H1 (cell line): ENCODE measurements around the gene TSEN2. TPM values are rescaled to one million over a fixed set of nuclear protein-coding genes. Genes with fewer than 3 reads are reported as not detected.

Experiments
- CTCF ChIA-PET: fragments of 300-600 bp; sonication (Branson Sonifier 250); formaldehyde crosslinking; loops from one replicate; lab custom pipeline; 2021; ENCODE audit not compliant: partially characterized antibody; lab: Charles Lee
- POLR2A ChIA-PET: fragments of 300-600 bp; sonication (Branson Sonifier 250); formaldehyde crosslinking; loops from one replicate; lab custom pipeline; 2021; ENCODE audit warnings: inconsistent platforms; ENCODE audit not compliant: partially characterized antibody; lab: Charles Lee
- DNase-seq, 2 experiments: peaks; one replicate each; pipeline versions ENCODE4 v3.0.0 to v3.0.0-alpha.2; 2010 to 2022; ENCODE audit warnings: low spot score in 2 of 2, low read depth in 1 of 2, mixed read lengths in 1 of 2
- FAIRE-seq: peaks from 2 replicates; lab custom pipeline; 2011; peaks lifted over from hg19 to GRCh38; lab: Jason Lieb, UNC
- H2AFZ ChIP-seq: 2 replicates; pipeline ENCODE4 v1.8.1; 2012; ENCODE audit warnings: low read length, inconsistent platforms
- H2AK5ac ChIP-seq: 2 replicates; pipeline ENCODE4 v1.6.1; 2013; ENCODE audit warnings: low read depth, low read length
- H2BK120ac ChIP-seq: replicated peaks from 2 replicates; pipeline ENCODE3; 2013; ENCODE audit warnings: low read depth, low read length, inconsistent platforms
- H2BK12ac ChIP-seq: 2 replicates; pipeline ENCODE4 v1.6.1; 2013; ENCODE audit warnings: low read depth, low read length
- H2BK15ac ChIP-seq: 2 replicates; pipeline ENCODE4 v1.6.1; 2013; ENCODE audit warnings: low read length
- H2BK20ac ChIP-seq: 2 replicates; pipeline ENCODE4 v1.6.1; 2013; ENCODE audit warnings: low read length
- H2BK5ac ChIP-seq: 2 replicates; pipeline ENCODE4 v1.6.1; 2013; ENCODE audit warnings: low read depth, low read length
- H3K14ac ChIP-seq: 2 replicates; pipeline ENCODE4 v1.6.1; 2013; ENCODE audit warnings: inconsistent platforms; ENCODE audit not compliant: insufficient read length
- H3K18ac ChIP-seq: 2 replicates; pipeline ENCODE4 v1.6.1; 2013; ENCODE audit warnings: low read length; ENCODE audit errors: extremely low read depth
- H3K23ac ChIP-seq: 2 replicates; pipeline ENCODE4 v1.6.1; 2013; ENCODE audit warnings: inconsistent platforms; ENCODE audit not compliant: insufficient read length
- H3K23me2 ChIP-seq: 2 replicates; pipeline ENCODE4 v1.6.1; 2013; ENCODE audit warnings: low read depth, low read length
- H3K27ac ChIP-seq: 2 replicates; pipeline ENCODE4 v1.6.1; 2011; ENCODE audit warnings: low read depth, low read length, inconsistent platforms
- H3K27me3 ChIP-seq, 4 experiments: replicated peaks in 1 of 4; 1 replicate in 1 of 4; 2 replicates in 3 of 4; pipeline versions ENCODE4 v1.6.1 to v1.8.1; 2011 to 2013; ENCODE audit warnings: low read length in 3 of 4, mild to moderate bottlenecking in 3 of 4, inconsistent platforms in 2 of 4, mixed read lengths in 2 of 4, moderate library complexity in 1 of 4; ENCODE audit not compliant: control insufficient read depth in 3 of 4, insufficient read depth in 3 of 4; ENCODE audit errors: extremely low read depth in 1 of 4
- H3K36me3 ChIP-seq, 4 experiments: 2 replicates each; pipeline versions ENCODE4 v1.6.1 to v1.8.1; 2011 to 2013; ENCODE audit warnings: mild to moderate bottlenecking in 4 of 4, low read length in 3 of 4, moderate library complexity in 2 of 4, control low read depth in 1 of 4, inconsistent platforms in 1 of 4; ENCODE audit not compliant: insufficient read depth in 4 of 4, control insufficient read depth in 2 of 4
- H3K4ac ChIP-seq: replicated peaks from 2 replicates; pipeline ENCODE3; 2013; ENCODE audit warnings: low read length, low read depth, mixed read lengths, inconsistent platforms; ENCODE audit not compliant: insufficient read length
- H3K4me1 ChIP-seq, 4 experiments: replicated peaks in 1 of 4; 1 replicate in 1 of 4; 2 replicates in 3 of 4; pipeline versions ENCODE4 v1.6.1 to v1.8.1; 2011 to 2013; ENCODE audit warnings: low read length in 3 of 4, inconsistent platforms in 2 of 4, mixed read lengths in 1 of 4; ENCODE audit not compliant: insufficient read depth in 4 of 4, control insufficient read depth in 3 of 4
- H3K4me2 ChIP-seq, 2 experiments: 2 replicates each; pipeline versions ENCODE4 v1.6.1 to v1.8.1; 2011 to 2013; ENCODE audit warnings: low read depth in 2 of 2, low read length in 2 of 2, control low read depth in 1 of 2, inconsistent platforms in 1 of 2, mild to moderate bottlenecking in 1 of 2; ENCODE audit not compliant: insufficient read depth in 1 of 2
- H3K4me3 ChIP-seq, 4 experiments: fragments of 200-600, 300-600 bp in 1 of 4; sonication (generic), shearing (Covaris generic), sonication (Bioruptor Twin) in 1 of 4; 2 replicates each; pipeline versions ENCODE4 v1.5.1 to v1.8.1; 2011 to 2016; ENCODE audit warnings: low read length in 4 of 4, low read depth in 3 of 4, control low read depth in 2 of 4, inconsistent platforms in 2 of 4, mild to moderate bottlenecking in 2 of 4, mixed read lengths in 1 of 4, moderate library complexity in 1 of 4; ENCODE audit not compliant: insufficient read depth in 2 of 4; ENCODE audit errors: extremely low read depth in 1 of 4
- H3K56ac ChIP-seq: replicated peaks from 2 replicates; pipeline ENCODE3; 2013; ENCODE audit warnings: low read depth, mild to moderate bottlenecking, mixed read lengths, low read length, inconsistent platforms; ENCODE audit not compliant: insufficient read length
- H3K79me1 ChIP-seq: 2 replicates; pipeline ENCODE4 v1.6.1; 2013; ENCODE audit warnings: low read depth, low read length, control low read depth
- H3K79me2 ChIP-seq, 2 experiments: 2 replicates each; pipeline versions ENCODE4 v1.6.1 to v1.8.1; 2012 to 2013; ENCODE audit warnings: low read length in 2 of 2, mild to moderate bottlenecking in 2 of 2, inconsistent platforms in 1 of 2; ENCODE audit not compliant: insufficient read depth in 2 of 2, control insufficient read depth in 1 of 2
- H3K9ac ChIP-seq, 4 experiments: replicated peaks in 1 of 4; 1 replicate in 1 of 4; 2 replicates in 3 of 4; pipeline versions ENCODE4 v1.6.1 to v1.8.1; 2011 to 2013; ENCODE audit warnings: low read depth in 3 of 4, low read length in 3 of 4, control low read depth in 2 of 4, mild to moderate bottlenecking in 2 of 4, moderate library complexity in 2 of 4, inconsistent platforms in 1 of 4; ENCODE audit errors: extremely low read depth in 1 of 4
- H3K9me3 ChIP-seq, 2 experiments: 2 replicates each; pipeline versions ENCODE4 v1.6.1 to v1.8.1; 2012 to 2013; ENCODE audit warnings: mild to moderate bottlenecking in 2 of 2, moderate library complexity in 2 of 2, control low read depth in 1 of 2, inconsistent platforms in 1 of 2, low read depth in 1 of 2, low read length in 1 of 2, mixed read lengths in 1 of 2; ENCODE audit not compliant: insufficient read depth in 2 of 2
- H4K20me1 ChIP-seq, 2 experiments: replicated peaks in 1 of 2; 2 replicates each; pipeline versions ENCODE3 to v1.8.1; 2011 to 2013; ENCODE audit warnings: inconsistent platforms in 2 of 2, low read length in 2 of 2, mild to moderate bottlenecking in 1 of 2; ENCODE audit not compliant: insufficient read depth in 2 of 2, control insufficient read depth in 1 of 2
- H4K5ac ChIP-seq: 2 replicates; pipeline ENCODE4 v1.6.1; 2013; ENCODE audit warnings: low read length, low read depth, mixed read lengths, inconsistent platforms; ENCODE audit not compliant: insufficient read length
- H4K8ac ChIP-seq: 2 replicates; pipeline ENCODE4 v1.8.0; 2013; ENCODE audit warnings: mild to moderate bottlenecking, moderate library complexity, low read length, inconsistent platforms; ENCODE audit not compliant: insufficient read depth; ENCODE audit errors: extremely low read depth
- H4K91ac ChIP-seq: replicated peaks from 2 replicates; pipeline ENCODE3; 2013; ENCODE audit warnings: low read length, mixed read lengths, inconsistent platforms; ENCODE audit not compliant: insufficient read length
- BCL11A ChIP-seq, 2 experiments: IDR thresholded peaks; one replicate each; pipeline ENCODE4 v1.6.1; 2011; ENCODE audit warnings: low read depth in 2 of 2, low read length in 2 of 2, mild to moderate bottlenecking in 2 of 2
- CTBP2 ChIP-seq: IDR thresholded peaks from 2 replicates; pipeline ENCODE4 v1.7.0; 2011; ENCODE audit warnings: borderline replicate concordance, mild to moderate bottlenecking, moderate library complexity, mixed read lengths, low read length; ENCODE audit not compliant: insufficient read depth, insufficient read length
- CTCF ChIP-seq, 3 experiments: IDR thresholded peaks; 1 replicate in 2 of 3; 2 replicates in 1 of 3; pipeline versions ENCODE4 v1.5.1 to v1.6.1; 2011; ENCODE audit warnings: low read length in 3 of 3, mild to moderate bottlenecking in 3 of 3, inconsistent platforms in 2 of 3, low read depth in 1 of 3, moderate library complexity in 1 of 3; ENCODE audit not compliant: insufficient read depth in 1 of 3; ENCODE audit errors: control extremely low read depth in 1 of 3
- MAX ChIP-seq: IDR thresholded peaks from 2 replicates; pipeline ENCODE4 v1.6.1; 2012; ENCODE audit warnings: inconsistent platforms
- NANOG ChIP-seq: IDR thresholded peaks from 2 replicates; pipeline ENCODE4 v1.6.1; 2011; ENCODE audit warnings: low read length, low read depth, mild to moderate bottlenecking, inconsistent platforms; ENCODE audit not compliant: insufficient read depth, poor library complexity, severe bottlenecking
- SIN3A ChIP-seq, 2 experiments: IDR thresholded peaks in 1 of 2; conservative IDR thresholded peaks in 1 of 2; 2 replicates each; pipeline ENCODE4 v1.6.1; 2011 to 2012; ENCODE audit warnings: low read length in 2 of 2, improper control_type of control experiment in 1 of 2, low read depth in 1 of 2, mild to moderate bottlenecking in 1 of 2
- SP2 ChIP-seq: IDR thresholded peaks from 2 replicates; pipeline ENCODE4 v1.6.1; 2012; ENCODE audit warnings: mild to moderate bottlenecking, low read length, inconsistent platforms
- SUZ12 ChIP-seq: fragments of 200-600 bp; sonication (generic); IDR thresholded peaks from 2 replicates; pipeline ENCODE4 v1.6.1; 2012; ENCODE audit warnings: mild to moderate bottlenecking, inconsistent platforms, low read length, moderate library complexity, mixed read lengths
- YY1 ChIP-seq: IDR thresholded peaks from 2 replicates; pipeline ENCODE4 v1.6.1; 2011; ENCODE audit warnings: low read depth, mild to moderate bottlenecking, low read length
- ZNF274 ChIP-seq: IDR thresholded peaks from 2 replicates; pipeline ENCODE4 v1.7.0; 2012; ENCODE audit warnings: low read length, borderline replicate concordance; ENCODE audit errors: extremely low read depth
- WGBS, 2 experiments: shearing (Covaris generic) in 1 of 2; methylation state at CpG; one replicate each; pipeline versions ENCODE4 v1.1.6 to v1.1.7; 2013 to 2015; ENCODE audit warnings: low lambda C conversion rate in 2 of 2, mixed read lengths in 2 of 2, inconsistent platforms in 1 of 2, low coverage in 1 of 2, missing lambda C conversion rate in 1 of 2; ENCODE audit not compliant: insufficient replicate concordance in 2 of 2, insufficient coverage in 1 of 2, insufficient read length in 1 of 2; ENCODE audit errors: extremely low coverage in 1 of 2, missing lambda C conversion rate in 1 of 2; 5-methylcytosine and 5-hydroxymethylcytosine counted together
- polyA plus RNA-seq, 7 experiments: library from polyadenylated mRNA; depleted of rRNA in 3 of 7; stranded (reverse) in 5 of 7; unstranded in 2 of 7; fragments of >200 nt in 5 of 7; fragments of 200-250 nt in 2 of 7; gene quantifications; 1 replicate in 5 of 7; 2 replicates in 1 of 7; 4 replicates in 1 of 7; pipeline versions ENCODE4 v1.2.1 to v1.2.3, GENCODE V29; 2011 to 2013; ENCODE audit warnings: missing spikeins in 2 of 7, mixed read lengths in 2 of 7
- total RNA-seq: library from RNA; stranded (reverse); fragmentation: NEBNext Ultra II Directional; extraction: Animal tissue kit (Norgen Biotek cat#: 25700); gene quantifications from 2 replicates; pipeline ENCODE4 v1.2.1, GENCODE V29; 2021

The TSEN2 gene
- total and polyA plus RNA-seq, 2 of the 8 experiments (the other 6 are each of a cell fraction or from before 2014, with no cell fraction given): 16.1 to 22.4 TPM

DNA sequence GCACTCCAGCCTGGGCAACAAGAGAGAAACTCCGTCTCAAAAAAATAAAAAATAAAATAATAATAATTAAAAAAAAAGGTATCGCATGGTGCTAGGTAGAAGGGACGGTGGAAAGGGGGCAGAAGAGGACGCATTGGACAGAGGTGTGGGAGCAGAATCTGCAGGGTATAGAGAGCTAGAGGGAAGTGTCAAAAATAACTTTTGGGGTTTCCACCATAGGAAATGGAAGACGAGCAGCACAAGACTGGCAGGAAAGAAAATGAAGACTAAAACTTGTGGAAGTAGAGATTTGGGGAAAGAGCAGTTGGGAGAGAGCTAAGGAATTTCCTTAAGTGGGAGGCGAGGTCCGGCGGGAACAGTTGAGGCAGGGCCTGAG, 72.0 kb downstream of the TSEN2 start:
- no peak overlapping the region for H2BK15ac ChIP-seq
- H3K27ac ChIP-seq: 0 out of 2 replicates have a peak overlapping the region, but pooled peaks have one; percentile 21
- H3K79me1 ChIP-seq: peaks cover 6% of the 10 kb centered on the region; the same call in 1 of the 2 replicates
- H4K5ac ChIP-seq: no peak overlapping the region
- no peak overlapping the region for H3K14ac ChIP-seq
- H3K9me3 ChIP-seq: no peaks in the 10 kb centered on the region
- H3K9ac ChIP-seq: peak overlapping the region in 3 of 4 experiments; percentile 31 to 93 (median 87); a peak in 4 of 7 replicates
- H2BK12ac ChIP-seq: no peak overlapping the region
- no peak overlapping the region for H3K23ac ChIP-seq
- no peak overlapping the region for H3K4ac ChIP-seq
- no peak overlapping the region for H2BK120ac ChIP-seq
- CTCF ChIA-PET: interaction anchor here (0.7 to 3.4 kb wide), 5 partner anchors 11 to 320 kb away, joined by 3 to 12 read pairs (median 3); no protein-coding TSS in a partner anchor
- H4K91ac ChIP-seq: no peak overlapping the region
- no peak overlapping the region for H2BK5ac ChIP-seq
- peak overlapping the region; percentile 71 to 84 for H3K4me2 ChIP-seq
- H4K8ac ChIP-seq: peak overlapping the region; percentile 92; the same call in 1 of the 2 replicates
- DNase-seq: no peak
- peak overlapping the region; percentile 98 for H2AFZ ChIP-seq
- H3K56ac ChIP-seq: no peak overlapping the region
- H2BK20ac ChIP-seq: no peak overlapping the region
- H3K4me3 ChIP-seq: peak overlapping the region; percentile 78 to 95 (median 85)
- 4% methylated on average over 8 of the region's 8 CpGs; no CpG with 5 or more reads in 1 of the 2 experiments for WGBS, 2 experiments
- H3K4me1 ChIP-seq: peaks cover 0 to 6% (median 2%) of the 10 kb centered on the region in 4 experiments; a peak in 2 of 7 replicates
- H3K36me3 ChIP-seq: no peaks in the 10 kb centered on the region
- H4K20me1 ChIP-seq: peaks cover 3 to 16% of the 10 kb centered on the region in 2 experiments
- no peak overlapping the region for H2AK5ac ChIP-seq
- no peak for FAIRE-seq
- peaks cover 7% of the 10 kb centered on the region for H3K23me2 ChIP-seq
- H3K18ac ChIP-seq: peak overlapping the region; percentile 71
- H3K27me3 ChIP-seq: no peaks in the 10 kb centered on the region
- peaks cover 17 to 41% of the 10 kb centered on the region in 2 experiments for H3K79me2 ChIP-seq
- POLR2A ChIA-PET: interaction anchor here (0.8 to 3.5 kb wide), 8 partner anchors 9 to 285 kb away, joined by 3 to 21 read pairs (median 3); partner anchors contain the start of genes MKRN2OS, RAF1 and RPL32
- no peak for TF ChIP-seq CTCF (IDR thresholded peaks at IDR 0.05; ENCODE audit: control extremely low read depth in 1 of 3, insufficient read depth in 1 of 3, low read depth in 1 of 3, low read length in 3 of 3)
- TF ChIP-seq BCL11A (IDR thresholded peaks at IDR 0.05; ENCODE audit: low read depth in 2 of 2, low read length in 2 of 2): no peak
- TF ChIP-seq SUZ12: no peak
- TF ChIP-seq CTBP2: no peak
- TF ChIP-seq YY1: no peak
- no peak for TF ChIP-seq ZNF274
- TF ChIP-seq SP2: no peak
- no peak for TF ChIP-seq MAX
- TF ChIP-seq NANOG: no peak
- TF ChIP-seq SIN3A (conservative IDR thresholded peaks at IDR 0.05 in 1 of 2, IDR thresholded peaks at IDR 0.05 in 1 of 2; ENCODE audit: low read depth in 1 of 2, low read length in 2 of 2): no peak
